GM11168 (cell line): ENCODE data around the gene RASGEF1C.
"Not testable (repeated sequence)": the region's sequence is repeated elsewhere in the genome, so short reads cannot be mapped to it uniquely, and the experiment has no call there.

Experiments
- in situ Hi-C: fragments of 300-500 bp; cut with MboI; formaldehyde crosslinking; loops from one replicate; pipeline ENCODE4 v1.12.0; 2022; ENCODE audit warnings: low sequenced_read_pairs; ENCODE audit not compliant: unreplicated experiment

RASGEF1C gene

DNA sequence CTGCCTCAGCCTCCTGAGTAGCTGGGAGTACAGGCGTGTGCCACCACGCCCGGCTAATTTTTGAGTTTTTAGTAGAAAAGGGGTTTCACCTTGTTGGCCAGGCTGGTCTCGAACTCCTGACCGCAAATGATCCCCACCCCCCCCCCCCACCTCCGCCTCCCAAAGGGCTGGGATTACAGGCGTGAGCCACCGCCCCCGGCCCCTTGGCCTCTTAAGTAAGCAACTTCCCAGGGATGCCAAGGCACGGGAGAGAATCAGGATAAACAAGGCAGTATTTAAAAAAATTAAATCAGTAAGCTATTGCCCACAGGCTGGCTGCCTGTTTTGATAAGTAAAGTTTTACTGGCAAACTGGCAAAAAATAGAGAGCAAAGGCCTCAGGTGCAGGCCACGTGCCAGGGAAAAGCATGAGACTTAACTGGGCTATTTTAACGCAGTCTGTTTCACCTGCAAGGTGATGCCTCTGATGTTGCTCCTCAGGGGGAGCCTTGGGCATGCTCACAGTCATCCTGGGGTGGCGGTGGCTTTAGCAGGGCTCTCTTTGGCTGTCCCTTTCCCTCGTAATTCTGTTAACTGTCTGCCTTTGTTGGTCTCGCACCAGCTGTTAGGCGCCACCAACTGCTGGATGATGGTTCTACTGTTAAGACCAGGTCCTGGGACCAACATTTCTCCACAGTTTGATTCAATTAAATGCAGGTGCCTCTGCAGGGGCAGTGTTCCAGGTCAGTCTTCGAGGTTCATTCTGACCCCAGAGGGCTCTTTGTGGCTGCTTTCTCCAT lies 118.1 kb downstream of the RASGEF1C start:
- in situ Hi-C loops = no loop called here

GRCh38 chr5:180090098-180090768 lies 118.8 kb downstream of the RASGEF1C start:
- in situ Hi-C loops = no loop called here

DNA sequence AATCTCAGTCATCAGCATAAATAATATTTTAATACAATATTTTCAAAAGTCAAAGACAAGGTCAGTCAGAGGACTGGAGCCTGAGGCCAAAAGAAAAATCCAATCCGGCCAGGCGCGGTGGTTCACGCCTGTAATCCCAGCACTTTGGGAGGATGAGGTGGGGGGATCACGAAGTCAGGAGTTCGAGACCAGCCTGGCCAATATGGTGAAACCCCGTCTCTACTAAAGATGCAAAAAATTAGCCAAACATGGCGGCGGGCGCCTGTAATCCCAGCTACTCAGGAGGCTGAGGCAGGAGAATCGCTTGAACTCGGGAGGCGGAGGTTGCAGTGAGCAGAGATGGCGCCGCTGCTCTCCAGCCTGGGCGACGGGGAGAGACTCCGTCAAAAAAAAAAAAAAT lies 119.4 kb downstream of the RASGEF1C start:
- in situ Hi-C loops = not testable (repeated sequence)

DNA sequence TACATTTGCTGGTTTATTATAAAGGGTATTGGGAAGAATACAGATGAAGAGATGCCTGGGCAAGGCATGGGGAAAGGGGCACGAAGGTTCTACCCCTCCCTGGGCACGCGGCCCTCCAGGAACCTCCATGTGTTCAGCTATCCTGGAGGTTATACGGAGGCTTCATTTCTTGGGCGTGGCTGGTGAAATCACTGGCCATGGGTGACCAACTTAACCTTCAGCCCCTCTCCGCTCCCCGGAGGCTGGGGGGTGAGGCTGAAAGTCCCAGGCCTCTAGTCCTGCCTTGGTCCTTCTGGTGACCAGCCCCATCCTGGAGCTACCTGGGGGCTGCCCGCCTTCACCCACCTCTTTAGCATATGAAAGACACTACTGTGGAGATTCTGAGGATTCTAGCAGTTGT lies 120.5 kb downstream of the RASGEF1C start:
- in situ Hi-C loops = no loop called here

DNA sequence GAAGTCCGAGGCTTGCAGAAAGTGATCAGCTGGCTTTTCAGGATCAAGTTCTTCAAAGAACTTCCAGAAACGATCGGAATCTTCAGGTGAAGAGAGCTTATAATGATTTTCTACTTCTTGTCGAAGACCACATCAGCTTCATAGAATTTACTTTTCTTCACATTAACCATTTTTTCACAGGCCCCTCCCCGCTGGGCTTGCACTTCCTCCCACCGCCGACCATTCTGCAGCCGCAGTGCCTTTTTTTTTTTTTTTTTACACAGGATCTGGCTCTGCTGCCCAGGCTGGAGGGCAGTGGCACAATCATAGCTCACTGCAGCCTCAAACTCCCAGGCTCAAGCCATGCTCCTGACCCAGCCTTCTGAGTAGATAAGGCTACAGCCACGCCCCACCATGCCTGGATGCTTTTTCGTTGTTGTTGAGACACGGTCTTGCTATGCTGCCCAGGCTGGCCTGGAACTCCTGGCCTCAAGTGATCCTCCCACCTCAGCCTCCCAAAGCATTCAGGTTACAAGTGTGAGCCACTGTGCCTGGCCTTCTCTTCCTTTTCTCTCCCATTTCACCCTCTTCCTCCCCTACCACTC lies 122.1 kb downstream of the RASGEF1C start:
- in situ Hi-C loops = no loop called here

DNA sequence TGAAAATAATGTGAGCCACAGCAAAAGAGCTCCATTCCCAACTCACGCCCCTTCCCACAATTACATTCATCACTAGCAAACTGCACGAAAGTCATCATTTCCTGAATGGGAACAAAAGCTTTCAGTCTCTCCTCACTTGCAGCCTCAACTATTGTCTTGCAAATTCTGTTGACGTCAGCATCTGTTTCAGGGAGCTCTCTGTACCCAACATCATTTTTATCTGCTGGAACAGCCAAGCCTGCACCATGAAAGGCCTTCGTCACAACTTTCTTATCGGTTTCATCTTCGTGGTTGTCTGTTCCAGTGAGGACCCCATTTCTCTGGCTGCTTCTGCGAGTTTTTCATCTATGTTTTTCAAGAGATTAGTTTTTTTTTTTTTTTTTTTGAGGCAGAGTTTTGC lies 123.2 kb downstream of the RASGEF1C start:
- in situ Hi-C loops = no loop called here

- in situ Hi-C loops = no loop called here
Measured at GRCh38 chr5:180084638-180085561, 124.1 kb downstream of the RASGEF1C start.

- in situ Hi-C loops = no loop called here
Measured at GRCh38 chr5:180083529-180084060, 125.4 kb downstream of the RASGEF1C start.

- in situ Hi-C loops = no loop called here
Measured at GRCh38 chr5:180082633-180083420, 126.2 kb downstream of the RASGEF1C start.

GRCh38 chr5:180081481-180081880 lies 127.5 kb downstream of the RASGEF1C start:
- in situ Hi-C loops = no loop called here

DNA sequence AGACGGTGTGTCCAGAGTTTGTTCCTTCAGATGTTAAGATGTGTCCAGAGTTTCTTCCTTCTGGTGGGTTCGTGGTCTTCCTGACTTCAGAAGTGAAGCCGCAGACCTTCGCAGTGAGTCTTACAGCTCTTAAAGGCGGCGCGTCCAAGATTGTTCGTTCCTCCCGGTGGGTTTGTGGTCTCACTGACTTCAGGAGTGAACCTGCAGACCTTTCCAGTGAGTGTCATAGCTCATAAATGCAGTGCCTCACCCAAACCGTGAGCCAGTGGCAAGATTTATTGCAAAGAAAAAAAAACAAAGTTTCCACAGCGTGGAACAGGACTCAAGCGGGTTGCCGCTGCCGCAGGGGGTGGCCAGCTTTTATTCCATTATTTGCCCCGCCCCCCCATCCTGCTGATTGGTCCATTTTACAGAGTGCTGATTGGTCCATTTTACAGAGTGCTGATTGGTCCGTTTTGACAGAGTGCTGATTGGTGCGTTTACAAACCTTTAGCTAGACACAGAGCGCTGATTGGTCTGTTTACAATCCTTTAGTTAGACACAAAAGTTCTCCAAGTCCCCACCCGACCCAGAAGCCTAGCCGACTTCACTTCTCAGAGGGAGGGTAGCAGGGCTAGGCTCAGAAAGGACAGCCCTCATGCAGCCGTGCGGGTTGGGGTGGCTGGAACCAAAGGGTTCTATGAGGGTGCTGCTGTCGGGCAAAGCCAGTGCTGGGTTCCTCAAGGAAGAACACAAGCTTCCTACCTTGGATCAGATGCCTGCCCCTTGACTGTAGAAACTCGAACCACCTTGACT lies 128.3 kb downstream of the RASGEF1C start:
- in situ Hi-C loops = no loop called here

DNA sequence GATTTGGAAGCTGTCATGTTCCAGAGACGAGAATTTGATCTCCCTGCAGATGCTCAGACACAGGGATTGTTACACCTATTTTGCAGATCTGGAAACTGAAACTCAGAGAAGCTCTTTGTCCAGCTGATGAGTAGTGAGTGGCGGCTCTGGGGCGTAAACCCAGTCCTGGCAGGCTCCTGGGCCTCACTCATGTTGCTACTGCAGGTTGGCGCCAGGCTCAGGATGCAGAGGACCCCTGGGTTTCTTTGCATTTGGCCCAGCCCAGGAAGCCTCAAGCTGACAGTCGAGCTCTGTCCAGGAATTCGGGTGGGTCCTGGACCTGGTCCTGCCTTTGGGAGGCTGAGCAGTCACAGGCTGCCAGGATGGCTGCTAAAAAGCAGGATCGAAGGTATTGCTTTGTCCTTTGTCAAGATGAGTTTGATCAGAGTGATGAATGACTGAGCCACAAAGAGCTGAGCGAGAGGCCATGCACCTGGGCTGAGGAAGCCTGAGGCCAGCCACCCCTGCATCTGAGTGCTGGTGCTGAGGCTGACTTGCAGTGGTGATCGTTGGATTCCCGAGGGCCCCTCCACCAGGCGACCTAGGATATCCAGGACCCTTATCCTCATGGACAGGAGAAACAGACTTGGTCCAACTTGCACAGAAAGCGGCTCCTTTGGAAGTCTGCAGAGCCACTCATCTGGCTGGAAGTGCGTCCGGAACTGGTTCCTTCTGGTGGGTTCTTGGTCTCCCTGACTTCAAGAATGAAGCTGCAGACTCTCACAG lies 129.1 kb downstream of the RASGEF1C start:
- in situ Hi-C loops = no loop called here

DNA sequence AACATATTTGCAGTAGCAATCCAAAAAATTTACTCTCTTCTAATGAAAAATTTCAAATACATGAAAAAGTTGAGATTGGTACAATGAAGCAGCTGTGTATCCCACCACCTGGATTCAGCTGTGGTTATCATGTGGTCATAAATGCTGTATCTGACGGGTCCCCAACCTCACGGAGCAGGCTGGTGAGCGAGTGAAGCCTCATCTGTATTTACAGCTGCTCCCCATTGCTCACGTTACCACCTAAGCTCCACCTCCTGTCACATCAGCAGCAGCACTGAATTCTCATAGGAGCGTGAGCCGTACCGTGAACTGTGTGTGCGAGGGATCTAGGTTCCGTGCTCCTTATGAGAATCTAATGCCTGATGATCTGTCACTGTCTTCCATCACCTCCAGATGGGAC lies 130.7 kb downstream of the RASGEF1C start:
- in situ Hi-C loops = no loop called here

- in situ Hi-C loops = no loop called here
Measured at GRCh38 chr5:180077594-180078284, 131.3 kb downstream of the RASGEF1C start.

- in situ Hi-C loops = no loop called here
Measured at GRCh38 chr5:180075703-180076102, 133.3 kb downstream of the RASGEF1C start.

GRCh38 chr5:180074462-180074861 lies 134.5 kb downstream of the RASGEF1C start:
- in situ Hi-C loops = no loop called here

DNA sequence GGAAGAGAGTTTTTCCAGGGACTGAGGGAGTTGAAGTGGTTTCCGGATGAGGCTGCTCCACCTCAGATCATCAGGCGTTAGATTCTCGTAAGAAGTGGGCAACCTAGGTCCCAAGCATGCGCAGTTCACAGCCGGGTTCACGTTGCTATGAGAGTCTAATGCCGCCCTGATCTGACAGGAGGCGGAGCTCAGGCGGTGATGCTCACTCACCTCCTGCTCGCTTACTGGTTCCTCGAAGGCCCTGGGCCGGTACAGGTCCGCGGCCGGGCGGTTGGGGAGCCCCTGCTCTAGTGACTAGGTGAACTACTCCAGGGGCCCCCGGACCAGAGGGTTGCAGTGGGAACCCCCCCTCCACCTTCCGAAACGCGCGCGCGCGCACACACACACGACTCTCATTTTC lies 136.5 kb downstream of the RASGEF1C start:
- in situ Hi-C loops = no loop called here

DNA sequence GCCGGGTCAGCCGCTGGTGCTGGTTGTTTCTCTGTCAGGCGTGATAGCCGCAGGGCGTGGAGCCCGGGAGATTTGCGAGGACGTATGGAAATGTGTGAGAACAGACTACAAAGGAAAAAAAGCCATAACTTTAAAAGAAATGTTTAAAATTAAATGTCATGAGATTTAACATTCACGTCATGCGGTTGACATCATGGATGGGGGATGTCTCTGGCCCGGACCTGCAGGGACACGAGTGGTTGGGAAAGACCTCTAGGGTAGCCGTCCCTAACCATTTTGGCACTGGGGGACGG lies 136.8 kb downstream of the RASGEF1C start:
- in situ Hi-C loops = no loop called here
